Measurements from ENCODE around the gene ST6GALNAC3.

Gene ST6GALNAC3

GRCh38 chr1:76074321-76075187 lies at the start of gene ST6GALNAC3:
Gene ST6GALNAC3, plus strand, starts transcription at chr1:76074746.
- no peak within 1 kb of the TSS for H3K27ac ChIP-seq
- TF ChIP-seq CTCF (conservative IDR thresholded peaks at IDR 0.05), result no peak

- no peak overlapping the region for H3K27ac ChIP-seq
- TF ChIP-seq CTCF (conservative IDR thresholded peaks at IDR 0.05), result no peak
Observed at GRCh38 chr1:76027341-76027740, 47.2 kb upstream of the ST6GALNAC3 start.

- TF ChIP-seq CTCF (conservative IDR thresholded peaks at IDR 0.05), result no peak
- H3K27ac ChIP-seq, result no peak overlapping the region
Observed at GRCh38 chr1:76029331-76029730, 45.2 kb upstream of the ST6GALNAC3 start.

- no peak for TF ChIP-seq CTCF (conservative IDR thresholded peaks at IDR 0.05)
- H3K27ac ChIP-seq, result peak overlapping the region; percentile 76
Observed at GRCh38 chr1:76031496-76031895, 43.0 kb upstream of the ST6GALNAC3 start.

GRCh38 chr1:76033800-76034475 lies 40.6 kb upstream of the ST6GALNAC3 start:
- H3K27ac ChIP-seq, result no peak overlapping the region
- TF ChIP-seq CTCF (conservative IDR thresholded peaks at IDR 0.05), result no peak

- peak; percentile 75 for TF ChIP-seq CTCF (conservative IDR thresholded peaks at IDR 0.05)
- no peak overlapping the region for H3K27ac ChIP-seq
Observed at GRCh38 chr1:76035053-76035452, 39.5 kb upstream of the ST6GALNAC3 start.

GRCh38 chr1:76037324-76037723 lies 37.2 kb upstream of the ST6GALNAC3 start:
- no peak overlapping the region for H3K27ac ChIP-seq
- no peak for TF ChIP-seq CTCF (conservative IDR thresholded peaks at IDR 0.05)

Data from VCaP (cell line).